H1 (cell line): Measurements from ENCODE around the gene PRSS48. TPM values are rescaled to one million over a fixed set of nuclear protein-coding genes. Genes with fewer than 3 reads are reported as not detected.

Experiments used
- CTCF ChIA-PET: fragments of 300-600 bp; sonication (Branson Sonifier 250); formaldehyde crosslinking; loops from one replicate; lab custom pipeline; 2021; ENCODE audit not compliant: partially characterized antibody; lab: Charles Lee
- POLR2A ChIA-PET: fragments of 300-600 bp; sonication (Branson Sonifier 250); formaldehyde crosslinking; loops from one replicate; lab custom pipeline; 2021; ENCODE audit warnings: inconsistent platforms; ENCODE audit not compliant: partially characterized antibody; lab: Charles Lee
- DNase-seq, 2 experiments: peaks; one replicate each; pipeline versions ENCODE4 v3.0.0 to v3.0.0-alpha.2; 2010 to 2022; ENCODE audit warnings: low spot score in 2 of 2, low read depth in 1 of 2, mixed read lengths in 1 of 2
- FAIRE-seq: peaks from 2 replicates; lab custom pipeline; 2011; peaks lifted over from hg19 to GRCh38; lab: Jason Lieb, UNC
- H2AFZ ChIP-seq: 2 replicates; pipeline ENCODE4 v1.8.1; 2012; ENCODE audit warnings: low read length, inconsistent platforms
- H2AK5ac ChIP-seq: 2 replicates; pipeline ENCODE4 v1.6.1; 2013; ENCODE audit warnings: low read depth, low read length
- H2BK120ac ChIP-seq: replicated peaks from 2 replicates; pipeline ENCODE3; 2013; ENCODE audit warnings: low read depth, low read length, inconsistent platforms
- H2BK12ac ChIP-seq: 2 replicates; pipeline ENCODE4 v1.6.1; 2013; ENCODE audit warnings: low read depth, low read length
- H2BK15ac ChIP-seq: 2 replicates; pipeline ENCODE4 v1.6.1; 2013; ENCODE audit warnings: low read length
- H2BK20ac ChIP-seq: 2 replicates; pipeline ENCODE4 v1.6.1; 2013; ENCODE audit warnings: low read length
- H2BK5ac ChIP-seq: 2 replicates; pipeline ENCODE4 v1.6.1; 2013; ENCODE audit warnings: low read depth, low read length
- H3K14ac ChIP-seq: 2 replicates; pipeline ENCODE4 v1.6.1; 2013; ENCODE audit warnings: inconsistent platforms; ENCODE audit not compliant: insufficient read length
- H3K18ac ChIP-seq: 2 replicates; pipeline ENCODE4 v1.6.1; 2013; ENCODE audit warnings: low read length; ENCODE audit errors: extremely low read depth
- H3K23ac ChIP-seq: 2 replicates; pipeline ENCODE4 v1.6.1; 2013; ENCODE audit warnings: inconsistent platforms; ENCODE audit not compliant: insufficient read length
- H3K23me2 ChIP-seq: 2 replicates; pipeline ENCODE4 v1.6.1; 2013; ENCODE audit warnings: low read depth, low read length
- H3K27ac ChIP-seq: 2 replicates; pipeline ENCODE4 v1.6.1; 2011; ENCODE audit warnings: low read depth, low read length, inconsistent platforms
- H3K27me3 ChIP-seq, 4 experiments: replicated peaks in 1 of 4; 1 replicate in 1 of 4; 2 replicates in 3 of 4; pipeline versions ENCODE4 v1.6.1 to v1.8.1; 2011 to 2013; ENCODE audit warnings: low read length in 3 of 4, mild to moderate bottlenecking in 3 of 4, inconsistent platforms in 2 of 4, mixed read lengths in 2 of 4, moderate library complexity in 1 of 4; ENCODE audit not compliant: control insufficient read depth in 3 of 4, insufficient read depth in 3 of 4; ENCODE audit errors: extremely low read depth in 1 of 4
- H3K36me3 ChIP-seq, 4 experiments: 2 replicates each; pipeline versions ENCODE4 v1.6.1 to v1.8.1; 2011 to 2013; ENCODE audit warnings: mild to moderate bottlenecking in 4 of 4, low read length in 3 of 4, moderate library complexity in 2 of 4, control low read depth in 1 of 4, inconsistent platforms in 1 of 4; ENCODE audit not compliant: insufficient read depth in 4 of 4, control insufficient read depth in 2 of 4
- H3K4ac ChIP-seq: replicated peaks from 2 replicates; pipeline ENCODE3; 2013; ENCODE audit warnings: low read length, low read depth, mixed read lengths, inconsistent platforms; ENCODE audit not compliant: insufficient read length
- H3K4me1 ChIP-seq, 4 experiments: replicated peaks in 1 of 4; 1 replicate in 1 of 4; 2 replicates in 3 of 4; pipeline versions ENCODE4 v1.6.1 to v1.8.1; 2011 to 2013; ENCODE audit warnings: low read length in 3 of 4, inconsistent platforms in 2 of 4, mixed read lengths in 1 of 4; ENCODE audit not compliant: insufficient read depth in 4 of 4, control insufficient read depth in 3 of 4
- H3K4me2 ChIP-seq, 2 experiments: 2 replicates each; pipeline versions ENCODE4 v1.6.1 to v1.8.1; 2011 to 2013; ENCODE audit warnings: low read depth in 2 of 2, low read length in 2 of 2, control low read depth in 1 of 2, inconsistent platforms in 1 of 2, mild to moderate bottlenecking in 1 of 2; ENCODE audit not compliant: insufficient read depth in 1 of 2
- H3K4me3 ChIP-seq, 4 experiments: fragments of 200-600, 300-600 bp in 1 of 4; sonication (generic), shearing (Covaris generic), sonication (Bioruptor Twin) in 1 of 4; 2 replicates each; pipeline versions ENCODE4 v1.5.1 to v1.8.1; 2011 to 2016; ENCODE audit warnings: low read length in 4 of 4, low read depth in 3 of 4, control low read depth in 2 of 4, inconsistent platforms in 2 of 4, mild to moderate bottlenecking in 2 of 4, mixed read lengths in 1 of 4, moderate library complexity in 1 of 4; ENCODE audit not compliant: insufficient read depth in 2 of 4; ENCODE audit errors: extremely low read depth in 1 of 4
- H3K56ac ChIP-seq: replicated peaks from 2 replicates; pipeline ENCODE3; 2013; ENCODE audit warnings: low read depth, mild to moderate bottlenecking, mixed read lengths, low read length, inconsistent platforms; ENCODE audit not compliant: insufficient read length
- H3K79me1 ChIP-seq: 2 replicates; pipeline ENCODE4 v1.6.1; 2013; ENCODE audit warnings: low read depth, low read length, control low read depth
- H3K79me2 ChIP-seq, 2 experiments: 2 replicates each; pipeline versions ENCODE4 v1.6.1 to v1.8.1; 2012 to 2013; ENCODE audit warnings: low read length in 2 of 2, mild to moderate bottlenecking in 2 of 2, inconsistent platforms in 1 of 2; ENCODE audit not compliant: insufficient read depth in 2 of 2, control insufficient read depth in 1 of 2
- H3K9ac ChIP-seq, 4 experiments: replicated peaks in 1 of 4; 1 replicate in 1 of 4; 2 replicates in 3 of 4; pipeline versions ENCODE4 v1.6.1 to v1.8.1; 2011 to 2013; ENCODE audit warnings: low read depth in 3 of 4, low read length in 3 of 4, control low read depth in 2 of 4, mild to moderate bottlenecking in 2 of 4, moderate library complexity in 2 of 4, inconsistent platforms in 1 of 4; ENCODE audit errors: extremely low read depth in 1 of 4
- H3K9me3 ChIP-seq, 2 experiments: 2 replicates each; pipeline versions ENCODE4 v1.6.1 to v1.8.1; 2012 to 2013; ENCODE audit warnings: mild to moderate bottlenecking in 2 of 2, moderate library complexity in 2 of 2, control low read depth in 1 of 2, inconsistent platforms in 1 of 2, low read depth in 1 of 2, low read length in 1 of 2, mixed read lengths in 1 of 2; ENCODE audit not compliant: insufficient read depth in 2 of 2
- H4K20me1 ChIP-seq, 2 experiments: replicated peaks in 1 of 2; 2 replicates each; pipeline versions ENCODE3 to v1.8.1; 2011 to 2013; ENCODE audit warnings: inconsistent platforms in 2 of 2, low read length in 2 of 2, mild to moderate bottlenecking in 1 of 2; ENCODE audit not compliant: insufficient read depth in 2 of 2, control insufficient read depth in 1 of 2
- H4K5ac ChIP-seq: 2 replicates; pipeline ENCODE4 v1.6.1; 2013; ENCODE audit warnings: low read length, low read depth, mixed read lengths, inconsistent platforms; ENCODE audit not compliant: insufficient read length
- H4K8ac ChIP-seq: 2 replicates; pipeline ENCODE4 v1.8.0; 2013; ENCODE audit warnings: mild to moderate bottlenecking, moderate library complexity, low read length, inconsistent platforms; ENCODE audit not compliant: insufficient read depth; ENCODE audit errors: extremely low read depth
- H4K91ac ChIP-seq: replicated peaks from 2 replicates; pipeline ENCODE3; 2013; ENCODE audit warnings: low read length, mixed read lengths, inconsistent platforms; ENCODE audit not compliant: insufficient read length
- BRCA1 ChIP-seq: IDR thresholded peaks from 2 replicates; pipeline ENCODE4 v1.6.1; 2012; ENCODE audit warnings: low read depth, low read length, improper control_type of control experiment
- CREB1 ChIP-seq: IDR thresholded peaks from 2 replicates; pipeline ENCODE4 v1.6.1; 2012; ENCODE audit warnings: inconsistent platforms
- HDAC6 ChIP-seq: IDR thresholded peaks from one replicate; pipeline ENCODE4 v1.7.1; 2012; ENCODE audit warnings: low read depth, mild to moderate bottlenecking, inconsistent platforms, low read length, moderate library complexity
- JUND ChIP-seq: IDR thresholded peaks from 2 replicates; pipeline ENCODE4 v1.6.1; 2011; ENCODE audit warnings: mild to moderate bottlenecking, improper control_type of control experiment, low read length
- SAP30 ChIP-seq: fragments of 300-600 bp; sonication (generic); IDR thresholded peaks from 2 replicates; pipeline ENCODE4 v1.7.1; 2012; ENCODE audit warnings: low read length, moderate library complexity, mild to moderate bottlenecking, inconsistent platforms; ENCODE audit not compliant: insufficient read depth, insufficient replicate concordance
- SIN3A ChIP-seq, 2 experiments: IDR thresholded peaks in 1 of 2; conservative IDR thresholded peaks in 1 of 2; 2 replicates each; pipeline ENCODE4 v1.6.1; 2011 to 2012; ENCODE audit warnings: low read length in 2 of 2, improper control_type of control experiment in 1 of 2, low read depth in 1 of 2, mild to moderate bottlenecking in 1 of 2
- SIX5 ChIP-seq: IDR thresholded peaks from 2 replicates; pipeline ENCODE4 v1.6.1; 2011; ENCODE audit warnings: mild to moderate bottlenecking, low read depth, low read length
- SUZ12 ChIP-seq: fragments of 200-600 bp; sonication (generic); IDR thresholded peaks from 2 replicates; pipeline ENCODE4 v1.6.1; 2012; ENCODE audit warnings: mild to moderate bottlenecking, inconsistent platforms, low read length, moderate library complexity, mixed read lengths
- TEAD4 ChIP-seq: IDR thresholded peaks from 2 replicates; pipeline ENCODE4 v1.6.1; 2012; ENCODE audit warnings: low read depth, low read length, inconsistent platforms, mixed read lengths
- WGBS, 2 experiments: shearing (Covaris generic) in 1 of 2; methylation state at CpG; one replicate each; pipeline versions ENCODE4 v1.1.6 to v1.1.7; 2013 to 2015; ENCODE audit warnings: low lambda C conversion rate in 2 of 2, mixed read lengths in 2 of 2, inconsistent platforms in 1 of 2, low coverage in 1 of 2, missing lambda C conversion rate in 1 of 2; ENCODE audit not compliant: insufficient replicate concordance in 2 of 2, insufficient coverage in 1 of 2, insufficient read length in 1 of 2; ENCODE audit errors: extremely low coverage in 1 of 2, missing lambda C conversion rate in 1 of 2; 5-methylcytosine and 5-hydroxymethylcytosine counted together
- polyA plus RNA-seq, 7 experiments: library from polyadenylated mRNA; depleted of rRNA in 3 of 7; stranded (reverse) in 5 of 7; unstranded in 2 of 7; fragments of >200 nt in 5 of 7; fragments of 200-250 nt in 2 of 7; gene quantifications; 1 replicate in 5 of 7; 2 replicates in 1 of 7; 4 replicates in 1 of 7; pipeline versions ENCODE4 v1.2.1 to v1.2.3, GENCODE V29; 2011 to 2013; ENCODE audit warnings: missing spikeins in 2 of 7, mixed read lengths in 2 of 7
- total RNA-seq: library from RNA; stranded (reverse); fragmentation: NEBNext Ultra II Directional; extraction: Animal tissue kit (Norgen Biotek cat#: 25700); gene quantifications from 2 replicates; pipeline ENCODE4 v1.2.1, GENCODE V29; 2021
- TF ChIP-seq, protein P1 (sequence below): IDR thresholded peaks from 2 replicates; pipeline ENCODE4 v1.6.1; 2012; ENCODE audit warnings: inconsistent platforms
- TF ChIP-seq, protein P2 (sequence below): IDR thresholded peaks from 2 replicates; pipeline ENCODE4 v1.6.1; 2012; ENCODE audit warnings: low read length, inconsistent platforms

Gene PRSS48
- total and polyA plus RNA-seq, 2 of the 8 experiments (the other 6 are each of a cell fraction or from before 2014, with no cell fraction given): not detected

DNA sequence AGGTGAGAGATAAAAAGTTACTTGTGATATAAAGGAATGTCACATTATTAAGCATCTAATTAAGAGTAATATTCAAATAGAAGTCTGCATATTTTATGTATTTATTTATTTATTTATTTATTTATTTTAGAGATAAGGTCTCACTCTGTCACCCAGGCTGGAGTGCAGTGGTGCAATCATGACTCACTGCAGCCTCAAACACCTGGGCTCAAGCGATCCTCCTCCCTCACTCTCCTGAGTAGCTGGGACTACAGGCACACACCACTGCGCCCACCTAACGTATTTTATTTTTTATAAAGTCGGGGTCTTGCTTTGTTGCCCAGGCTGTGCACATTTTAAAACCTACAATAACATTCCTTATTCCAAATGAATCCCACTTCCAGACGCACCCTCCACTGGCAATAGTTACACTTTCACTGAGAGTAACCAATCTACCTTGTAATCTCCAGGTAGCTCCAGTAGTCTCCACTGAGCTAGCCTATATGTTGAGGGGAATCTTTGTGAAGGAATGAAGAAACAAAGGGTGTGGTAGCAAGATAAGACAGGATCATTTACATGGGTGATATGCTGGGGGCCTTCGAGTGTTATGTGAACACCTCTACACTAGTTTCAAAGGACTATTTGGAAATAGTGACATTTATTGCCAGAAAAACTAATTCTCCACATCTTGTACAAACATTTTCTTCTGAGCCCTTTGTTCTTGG, 36.5 kb downstream of the PRSS48 start:
- Histone ChIP-seq H2BK120ac (no peak overlapping the region), H2BK12ac (no peak overlapping the region), H3K14ac (no peak overlapping the region), H3K27me3 (no peaks in the 10 kb centered on the region), H2BK5ac (no peak overlapping the region), H3K79me1 (peaks cover 7% of the 10 kb centered on the region), H3K4ac (no peak overlapping the region), H3K9ac (no peak overlapping the region), H3K4me2 (no peak overlapping the region), H2AFZ (no peak overlapping the region), H4K8ac (no peak overlapping the region), H3K23me2 (no peaks in the 10 kb centered on the region), H2AK5ac (no peak overlapping the region), H3K56ac (no peak overlapping the region), H2BK15ac (no peak overlapping the region), H2BK20ac (no peak overlapping the region), H3K4me1 (peaks cover 0 to 7% (median 3%) of the 10 kb centered on the region in 4 experiments; a peak in 2 of 7 replicates), H4K91ac (no peak overlapping the region), H3K4me3 (no peak overlapping the region), H3K36me3 (no peaks in the 10 kb centered on the region), H3K9me3 (no peaks in the 10 kb centered on the region), H3K23ac (no peak overlapping the region), H4K5ac (no peak overlapping the region), H3K18ac (no peak overlapping the region), H4K20me1 (peaks cover 0 to 1% of the 10 kb centered on the region in 2 experiments), H3K79me2 (peaks cover 3 to 92% of the 10 kb centered on the region in 2 experiments; a peak in 3 of 4 replicates), H3K27ac (no peak overlapping the region)
- ChIA-PET POLR2A (interaction anchor here (1.1 to 4.6 kb wide), 3 partner anchors 10 to 37 kb away, joined by 3 to 30 read pairs (median 3); partner anchors contain the start of genes PRSS48 and SH3D19), CTCF (interaction anchor here (0.6 to 2.7 kb wide), 5 partner anchors 9 to 39 kb away, joined by 3 to 10 read pairs (median 4); partner anchors contain the start of gene PRSS48)
- 96% methylated on average over 6 of the region's 6 CpGs; no CpG with 5 or more reads in 1 of the 2 experiments for WGBS, 2 experiments
- FAIRE-seq (no peak), DNase-seq (no peak)
- TF ChIP-seq JUND: no peak
- TF ChIP-seq, protein P1, sequence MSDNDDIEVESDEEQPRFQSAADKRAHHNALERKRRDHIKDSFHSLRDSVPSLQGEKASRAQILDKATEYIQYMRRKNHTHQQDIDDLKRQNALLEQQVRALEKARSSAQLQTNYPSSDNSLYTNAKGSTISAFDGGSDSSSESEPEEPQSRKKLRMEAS: no peak
- no peak for TF ChIP-seq CREB1
- TF ChIP-seq, protein P2, sequence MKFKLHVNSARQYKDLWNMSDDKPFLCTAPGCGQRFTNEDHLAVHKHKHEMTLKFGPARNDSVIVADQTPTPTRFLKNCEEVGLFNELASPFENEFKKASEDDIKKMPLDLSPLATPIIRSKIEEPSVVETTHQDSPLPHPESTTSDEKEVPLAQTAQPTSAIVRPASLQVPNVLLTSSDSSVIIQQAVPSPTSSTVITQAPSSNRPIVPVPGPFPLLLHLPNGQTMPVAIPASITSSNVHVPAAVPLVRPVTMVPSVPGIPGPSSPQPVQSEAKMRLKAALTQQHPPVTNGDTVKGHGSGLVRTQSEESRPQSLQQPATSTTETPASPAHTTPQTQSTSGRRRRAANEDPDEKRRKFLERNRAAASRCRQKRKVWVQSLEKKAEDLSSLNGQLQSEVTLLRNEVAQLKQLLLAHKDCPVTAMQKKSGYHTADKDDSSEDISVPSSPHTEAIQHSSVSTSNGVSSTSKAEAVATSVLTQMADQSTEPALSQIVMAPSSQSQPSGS: no peak
- no peak for TF ChIP-seq TEAD4
- no peak for TF ChIP-seq BRCA1
- TF ChIP-seq SIN3A (conservative IDR thresholded peaks at IDR 0.05 in 1 of 2, IDR thresholded peaks at IDR 0.05 in 1 of 2; ENCODE audit: low read depth in 1 of 2, low read length in 2 of 2): no peak
- TF ChIP-seq SAP30: no peak
- TF ChIP-seq SUZ12: no peak
- no peak for TF ChIP-seq SIX5
- no peak for TF ChIP-seq HDAC6
